ENCODE measurements around the gene E2F3. TPM values are rescaled to one million over a fixed set of nuclear protein-coding genes. Genes with fewer than 3 reads are reported as not detected.

The E2F3 gene
- total RNA-seq, 1 experiment from 2014 or later: 15.4 TPM

GRCh38 chr6:20483887-20484497, 82.3 kb downstream of the E2F3 start:
- POLR2A ChIA-PET: no interaction called here
- H3K4me1 Mint-ChIP-seq (ENCODE audit: low read depth, unreplicated experiment): no peaks in the 10 kb centered on the region
- H3K4me1 ChIP-seq: no peaks in the 10 kb centered on the region
- no peaks in the 10 kb centered on the region for H3K27me3 ChIP-seq (replicated peaks; ENCODE audit: control insufficient read depth, insufficient read depth, low read length)
- H3K4me3 ChIP-seq (ENCODE audit: low read depth, low read length): no peak overlapping the region
- H3K36me3 ChIP-seq (ENCODE audit: control insufficient read depth, insufficient read depth, low read length): no peaks in the 10 kb centered on the region
- H3K36me3 Mint-ChIP-seq (ENCODE audit: insufficient read depth, unreplicated experiment): peaks cover 66% of the 10 kb centered on the region
- no TSS peak for BruUV-seq (replicated peaks)
- no peak overlapping the region for H3K4me3 Mint-ChIP-seq (ENCODE audit: unreplicated experiment)
- no peaks in the 10 kb centered on the region for H3K9me3 ChIP-seq
- CTCF ChIA-PET: no interaction called here
- DNase-seq: no peak
- no peaks in the 10 kb centered on the region for H3K9me3 Mint-ChIP-seq (ENCODE audit: unreplicated experiment)
- no peak for TF ChIP-seq CTCF (IDR thresholded peaks at IDR 0.05; ENCODE audit: insufficient read depth in 1 of 2, low read depth in 1 of 2, low read length in 1 of 2, severe bottlenecking in 1 of 2, unreplicated experiment in 1 of 2)
- no peak overlapping the region for H3K27ac Mint-ChIP-seq (ENCODE audit: unreplicated experiment)
- intact Hi-C loops (cut with micrococcal nuclease; ENCODE audit: unreplicated experiment): no loop called here
- no peaks in the 10 kb centered on the region for H3K27me3 Mint-ChIP-seq (ENCODE audit: insufficient read depth, unreplicated experiment)

- CTCF ChIA-PET: no interaction called here
- H3K4me3 ChIP-seq (ENCODE audit: low read depth, low read length): no peak overlapping the region
- intact Hi-C loops (cut with micrococcal nuclease; ENCODE audit: unreplicated experiment): no loop called here
- Mint-ChIP-seq H3K36me3 (ENCODE audit: insufficient read depth, unreplicated experiment) (peaks cover 71% of the 10 kb centered on the region), H3K9me3 (ENCODE audit: unreplicated experiment) (no peaks in the 10 kb centered on the region), H3K4me3 (ENCODE audit: unreplicated experiment) (no peak overlapping the region), H3K4me1 (ENCODE audit: low read depth, unreplicated experiment) (no peaks in the 10 kb centered on the region), H3K27ac (ENCODE audit: unreplicated experiment) (no peak overlapping the region), H3K27me3 (ENCODE audit: insufficient read depth, unreplicated experiment) (no peaks in the 10 kb centered on the region)
- H3K4me1 ChIP-seq: no peaks in the 10 kb centered on the region
- POLR2A ChIA-PET: no interaction called here
- H3K9me3 ChIP-seq: no peaks in the 10 kb centered on the region
- H3K36me3 ChIP-seq (ENCODE audit: control insufficient read depth, insufficient read depth, low read length): no peaks in the 10 kb centered on the region
- no peaks in the 10 kb centered on the region for H3K27me3 ChIP-seq (replicated peaks; ENCODE audit: control insufficient read depth, insufficient read depth, low read length)
- no peak for DNase-seq
- no peak for TF ChIP-seq CTCF (IDR thresholded peaks at IDR 0.05; ENCODE audit: insufficient read depth in 1 of 2, low read depth in 1 of 2, low read length in 1 of 2, severe bottlenecking in 1 of 2, unreplicated experiment in 1 of 2)
- BruUV-seq (replicated peaks): no TSS peak
Measured at GRCh38 chr6:20486641-20487040, 85.0 kb downstream of the E2F3 start.

GRCh38 chr6:20487669-20488375, 86.1 kb downstream of the E2F3 start:
- Histone ChIP-seq H3K27me3 (replicated peaks; ENCODE audit: control insufficient read depth, insufficient read depth, low read length) (no peaks in the 10 kb centered on the region), H3K36me3 (ENCODE audit: control insufficient read depth, insufficient read depth, low read length) (no peaks in the 10 kb centered on the region), H3K4me3 (ENCODE audit: low read depth, low read length) (no peak overlapping the region), H3K9me3 (no peaks in the 10 kb centered on the region), H3K4me1 (no peaks in the 10 kb centered on the region)
- Mint-ChIP-seq H3K9me3 (ENCODE audit: unreplicated experiment) (no peaks in the 10 kb centered on the region), H3K27me3 (ENCODE audit: insufficient read depth, unreplicated experiment) (no peaks in the 10 kb centered on the region), H3K27ac (ENCODE audit: unreplicated experiment) (no peak overlapping the region), H3K4me3 (ENCODE audit: unreplicated experiment) (no peak overlapping the region), H3K4me1 (ENCODE audit: low read depth, unreplicated experiment) (no peaks in the 10 kb centered on the region), H3K36me3 (ENCODE audit: insufficient read depth, unreplicated experiment) (peaks cover 61% of the 10 kb centered on the region)
- POLR2A ChIA-PET: no interaction called here
- no peak for DNase-seq
- CTCF ChIA-PET: no interaction called here
- no TSS peak for BruUV-seq (replicated peaks)
- no peak for TF ChIP-seq CTCF (IDR thresholded peaks at IDR 0.05; ENCODE audit: insufficient read depth in 1 of 2, low read depth in 1 of 2, low read length in 1 of 2, severe bottlenecking in 1 of 2, unreplicated experiment in 1 of 2)
- intact Hi-C loops (cut with micrococcal nuclease; ENCODE audit: unreplicated experiment): no loop called here

Data from Caco-2 (cell line).